T follicular helper cell (primary cell): ENCODE measurements around the gene ZNF77.
A peak's percentile ranks its signal among the peaks of the same experiment; 100 is the strongest.
"Not testable (repeated sequence)": the region's sequence is repeated elsewhere in the genome, so short reads cannot be mapped to it uniquely, and the experiment has no call there.

Source experiments
- DNase-seq: peaks from one replicate; pipeline ENCODE4 v3.0.0-alpha.2; 2020; ENCODE audit warnings: low read depth

The ZNF77 gene

GRCh38 chr19:2970201-2970835, 25.5 kb upstream of the ZNF77 start:
- no peak for DNase-seq

- no peak for DNase-seq
These were observed 24.3 kb upstream of the ZNF77 start for GRCh38 chr19:2969104-2969504.

GRCh38 chr19:2967972-2968371, 23.2 kb upstream of the ZNF77 start:
- no peak for DNase-seq

GRCh38 chr19:2964874-2965273, 20.1 kb upstream of the ZNF77 start:
- DNase-seq = no peak

- DNase-seq = not testable (repeated sequence)
These were observed 18.9 kb upstream of the ZNF77 start for GRCh38 chr19:2963631-2964030.

- DNase-seq = no peak
These were observed 18.4 kb upstream of the ZNF77 start for GRCh38 chr19:2963122-2963521.

GRCh38 chr19:2962018-2962670, 17.4 kb upstream of the ZNF77 start:
- peak; percentile 26 for DNase-seq

GRCh38 chr19:2960120-2960519, 15.3 kb upstream of the ZNF77 start:
- DNase-seq = no peak

GRCh38 chr19:2957160-2957559, 12.4 kb upstream of the ZNF77 start:
- DNase-seq = no peak

GRCh38 chr19:2952953-2953481, 8.2 kb upstream of the ZNF77 start:
- no peak for DNase-seq

- DNase-seq = peak; percentile 100
These were observed 5.7 kb upstream of the ZNF77 start for GRCh38 chr19:2950286-2951124.

- DNase-seq = no peak
These were observed 5.1 kb upstream of the ZNF77 start for GRCh38 chr19:2949939-2950285.

- DNase-seq = no peak
These were observed 909 bp upstream of the ZNF77 start for GRCh38 chr19:2945575-2946184.

GRCh38 chr19:2944403-2944774, 382 bp downstream of the ZNF77 start:
- DNase-seq = no peak

GRCh38 chr19:2942928-2943640, 1.7 kb downstream of the ZNF77 start:
- DNase-seq = no peak

GRCh38 chr19:2935863-2936262, 8.9 kb downstream of the ZNF77 start:
- DNase-seq = not testable (repeated sequence)

- no peak for DNase-seq
These were observed 11.3 kb downstream of the ZNF77 start for GRCh38 chr19:2933490-2933910.

- no peak for DNase-seq
These were observed 17.7 kb downstream of the ZNF77 start for GRCh38 chr19:2927032-2927430.

- no peak for DNase-seq
These were observed 18.3 kb downstream of the ZNF77 start for GRCh38 chr19:2926341-2927031.

GRCh38 chr19:2923510-2923909, 21.3 kb downstream of the ZNF77 start:
- DNase-seq = no peak

- DNase-seq = no peak
These were observed 21.8 kb downstream of the ZNF77 start for GRCh38 chr19:2922987-2923386.
